ENCODE data around the gene SPATA2.

Gene SPATA2

DNA sequence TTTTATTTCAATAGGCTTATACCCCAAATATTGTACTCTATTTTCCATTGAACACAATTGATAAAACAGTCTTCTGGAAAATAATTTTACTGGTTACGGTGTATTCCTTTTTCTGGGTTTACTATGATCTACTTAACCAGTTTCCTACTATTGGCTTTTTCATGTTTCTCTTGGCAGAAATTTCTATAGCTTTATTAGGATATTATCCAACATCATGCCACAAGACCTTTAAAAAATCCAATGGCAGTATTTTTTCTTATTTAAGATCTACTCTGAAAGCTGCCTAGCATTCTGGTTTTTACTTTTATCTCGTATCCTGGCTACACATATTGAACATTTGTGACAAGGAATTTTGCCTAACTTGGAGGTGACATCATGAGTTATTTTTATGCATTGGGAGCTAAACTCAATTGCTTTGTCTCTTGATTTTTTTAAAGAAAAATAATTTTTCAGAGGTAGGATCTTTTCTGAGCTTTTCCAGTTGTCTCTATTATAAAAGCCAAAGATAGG lies 57.2 kb downstream of the SPATA2 start:
- no peak for DNase-seq (ENCODE audit: low spot score)

DNA sequence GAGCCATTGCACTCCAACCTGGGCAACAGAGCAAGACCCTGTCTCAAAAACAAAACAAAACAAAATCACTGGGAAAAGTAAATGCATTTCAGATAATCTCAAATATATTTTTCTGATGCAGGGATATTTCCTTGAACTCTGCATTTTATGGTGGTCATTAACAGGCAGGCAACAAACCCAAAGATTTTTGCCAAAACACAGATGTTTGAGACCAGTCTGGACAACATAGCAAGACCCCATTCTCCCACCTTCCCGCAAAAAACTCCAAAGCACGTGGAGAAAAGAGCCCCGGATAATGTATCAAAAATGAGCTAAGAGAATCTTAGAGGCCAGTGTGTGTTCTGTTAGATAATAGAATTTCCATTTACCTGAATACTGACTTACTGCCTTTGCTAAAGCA lies 58.4 kb downstream of the SPATA2 start:
- no peak for DNase-seq (ENCODE audit: low spot score)

DNA sequence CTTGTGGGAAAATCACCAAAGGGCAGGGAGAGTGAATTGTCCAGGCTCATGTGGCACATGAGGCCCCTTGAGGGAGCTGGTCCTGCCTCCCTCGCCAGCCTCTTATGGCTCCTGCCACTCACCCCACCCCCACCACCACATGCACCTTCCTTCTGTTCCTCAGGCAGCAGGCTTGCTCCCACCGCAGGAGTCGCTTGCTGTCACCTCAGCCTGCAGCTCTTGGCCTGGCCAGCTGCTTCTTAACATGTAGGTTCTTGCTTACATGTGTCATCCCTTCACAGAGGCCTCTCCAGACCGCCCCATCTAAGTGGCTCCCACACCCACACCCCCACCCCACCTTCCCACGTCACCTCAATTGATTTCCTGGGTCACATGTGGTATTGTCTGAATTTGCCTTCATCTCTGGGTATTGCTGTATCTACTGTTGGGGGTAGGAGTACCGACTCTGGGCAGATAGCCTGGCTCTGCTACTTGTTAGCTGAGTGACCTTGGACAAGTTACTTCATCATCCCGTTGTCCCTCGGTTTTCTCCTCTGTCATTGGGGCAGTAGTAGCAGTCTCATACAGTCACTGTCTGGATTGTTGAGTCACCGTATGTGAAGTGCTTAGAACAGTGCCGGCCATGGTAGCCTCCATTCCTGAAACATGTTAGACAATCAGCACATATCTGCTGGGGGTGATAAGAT lies 61.0 kb downstream of the SPATA2 start:
- no peak for DNase-seq (ENCODE audit: low spot score)

DNA sequence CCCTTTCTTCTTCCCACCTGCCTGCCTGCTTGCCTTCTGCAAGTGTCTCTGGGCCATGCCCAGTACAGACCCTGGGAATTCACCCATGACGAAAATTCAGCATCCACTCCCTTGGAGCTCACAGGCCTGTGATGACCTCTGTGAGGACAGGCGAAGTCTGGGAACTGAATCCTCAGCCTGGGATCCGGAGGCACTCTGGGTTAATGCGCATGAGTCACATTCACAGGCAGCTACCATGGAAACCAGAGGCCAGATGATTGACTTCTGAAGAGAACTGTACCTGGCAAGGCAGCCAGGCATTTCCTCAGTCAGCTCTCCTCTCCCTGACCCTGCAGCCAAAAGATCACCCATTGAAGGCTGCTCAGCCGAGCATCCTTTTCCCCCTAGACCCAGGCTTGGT lies 61.7 kb downstream of the SPATA2 start:
- no peak for DNase-seq (ENCODE audit: low spot score)

All from CD4-positive, alpha-beta T cell treated with Interleukin-15 for 4 hours (primary cell).